NCI-H2171 treated with DMSO at 0.1 percent for 48 hours (cell line): ENCODE results near the gene AIMP1.
A peak's percentile ranks its signal among the peaks of the same experiment; 100 is the strongest.

ENCODE experiments used
- DNase-seq: peaks from one replicate; lab custom pipeline; 2025; lab: John Stamatoyannopoulos, UW

Gene AIMP1

DNA sequence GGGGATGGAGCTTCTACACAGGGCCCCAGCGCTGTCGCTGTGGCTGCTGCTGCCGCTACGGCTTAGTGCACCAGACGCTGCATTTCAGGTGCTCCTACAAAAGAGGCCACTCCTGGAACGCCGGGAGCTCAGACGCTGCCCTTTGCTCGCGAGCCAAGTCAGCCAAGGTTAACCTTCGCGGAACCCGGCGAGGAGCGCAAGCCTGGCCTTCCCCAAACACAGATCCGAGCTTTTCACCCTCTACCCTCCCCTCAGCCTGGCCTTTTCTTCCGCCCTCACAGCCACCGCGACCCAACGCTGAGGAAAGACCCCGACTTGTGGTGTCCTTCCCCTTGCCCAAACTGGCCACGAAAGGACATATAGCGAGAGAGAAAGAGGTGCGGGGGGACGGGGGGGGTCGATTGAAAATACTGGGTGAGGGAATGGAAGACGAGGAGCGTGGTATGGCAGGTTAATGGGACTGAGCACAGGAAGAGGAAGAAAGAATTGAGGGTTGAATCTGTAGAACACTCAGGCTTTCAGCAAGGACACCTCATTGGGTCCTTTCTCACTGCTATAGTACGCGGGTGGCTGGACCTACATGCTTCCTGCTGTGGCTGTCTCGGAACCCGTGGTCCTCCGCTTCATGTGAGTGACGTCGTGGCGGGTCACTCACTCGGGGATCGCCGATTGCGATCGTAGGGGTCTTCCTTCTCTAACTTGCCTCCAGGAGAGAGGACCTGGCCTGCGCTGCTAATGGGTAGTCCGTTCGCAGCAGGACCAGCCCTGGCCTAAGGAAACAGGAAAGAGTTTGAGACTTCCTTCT is at the start of gene AIMP1, which contains the start of gene TBCK:
Gene AIMP1 (plus strand): TSS at position 583 of the 805 bp plus-strand sequence. CDS start 8,460 bp downstream, outside the sequence.
Gene TBCK (minus strand): TSS at position 242 of the 805 bp plus-strand sequence. CDS start 7,249 bp downstream, outside the sequence.
- peak; percentile 80 for DNase-seq

DNA sequence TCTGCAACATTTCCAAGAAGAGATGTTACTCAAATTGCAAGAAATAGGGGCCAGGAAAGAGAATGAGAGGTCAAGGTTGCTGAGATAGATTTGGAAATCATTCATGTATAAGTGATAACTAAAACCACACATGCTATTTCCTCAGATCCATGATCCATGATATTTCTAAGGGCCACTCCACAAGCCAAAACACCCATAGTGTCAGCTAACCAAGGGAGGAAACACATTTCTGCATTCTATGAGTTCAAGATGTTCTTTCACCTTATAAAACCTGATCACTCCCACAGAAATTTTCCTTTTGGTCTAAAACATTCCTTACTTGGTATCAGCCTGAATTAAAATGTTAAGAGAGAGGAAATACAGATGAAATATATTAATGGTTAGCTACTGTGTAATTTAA is 47.6 kb upstream of the AIMP1 start:
- no peak for DNase-seq

- no peak for DNase-seq
Measured at GRCh38 chr4:106269711-106270110, 46.6 kb upstream of the AIMP1 start.

GRCh38 chr4:106270736-106271135 is 45.6 kb upstream of the AIMP1 start:
- DNase-seq, result no peak

- no peak for DNase-seq
Measured at GRCh38 chr4:106273831-106274230, 42.5 kb upstream of the AIMP1 start.

DNA sequence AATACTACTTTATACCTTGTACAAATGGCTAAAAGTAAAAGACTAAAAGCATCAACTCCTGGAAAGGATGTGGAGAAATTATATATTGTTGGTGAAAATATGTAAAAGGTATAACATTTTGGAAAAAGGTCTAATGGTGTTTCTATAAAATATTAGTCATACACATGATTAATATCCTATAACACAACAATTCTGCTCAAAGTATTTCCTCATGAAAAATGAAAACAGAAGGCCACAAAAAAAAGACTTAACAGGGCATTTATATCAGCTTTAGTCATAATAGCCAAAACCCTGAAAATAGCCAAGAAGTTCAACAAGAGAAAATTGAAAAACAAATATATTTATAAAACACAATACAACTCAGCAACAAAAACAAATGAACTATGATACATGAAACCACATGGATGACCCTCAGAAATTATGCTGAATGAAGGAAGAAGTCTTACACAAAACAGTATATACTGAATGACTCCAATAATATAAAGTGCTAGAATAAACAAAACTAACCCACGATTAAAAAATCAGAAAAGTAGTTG is 39.1 kb upstream of the AIMP1 start:
- DNase-seq, result no peak

GRCh38 chr4:106284227-106284626 is 32.1 kb upstream of the AIMP1 start:
- DNase-seq, result no peak

DNA sequence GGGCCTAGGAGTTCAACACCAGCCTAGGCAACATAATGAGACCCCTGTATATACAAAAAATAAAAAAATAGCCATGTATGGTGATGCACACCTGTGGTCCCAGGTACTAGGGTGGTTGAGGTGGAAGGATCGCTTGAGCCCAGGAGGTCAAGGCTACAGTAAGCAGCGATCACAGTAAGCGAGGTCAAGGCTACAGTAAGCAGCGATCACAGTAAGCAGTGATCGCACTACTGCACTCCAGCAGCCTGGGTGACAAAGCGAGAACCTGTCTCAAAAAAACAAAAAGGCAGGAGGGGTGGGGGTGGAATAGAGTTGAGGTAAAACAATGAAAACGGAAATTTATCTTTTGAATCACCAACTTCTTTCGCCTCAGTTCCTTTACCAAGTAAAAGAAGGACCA is 29.7 kb upstream of the AIMP1 start:
- no peak for DNase-seq

DNA sequence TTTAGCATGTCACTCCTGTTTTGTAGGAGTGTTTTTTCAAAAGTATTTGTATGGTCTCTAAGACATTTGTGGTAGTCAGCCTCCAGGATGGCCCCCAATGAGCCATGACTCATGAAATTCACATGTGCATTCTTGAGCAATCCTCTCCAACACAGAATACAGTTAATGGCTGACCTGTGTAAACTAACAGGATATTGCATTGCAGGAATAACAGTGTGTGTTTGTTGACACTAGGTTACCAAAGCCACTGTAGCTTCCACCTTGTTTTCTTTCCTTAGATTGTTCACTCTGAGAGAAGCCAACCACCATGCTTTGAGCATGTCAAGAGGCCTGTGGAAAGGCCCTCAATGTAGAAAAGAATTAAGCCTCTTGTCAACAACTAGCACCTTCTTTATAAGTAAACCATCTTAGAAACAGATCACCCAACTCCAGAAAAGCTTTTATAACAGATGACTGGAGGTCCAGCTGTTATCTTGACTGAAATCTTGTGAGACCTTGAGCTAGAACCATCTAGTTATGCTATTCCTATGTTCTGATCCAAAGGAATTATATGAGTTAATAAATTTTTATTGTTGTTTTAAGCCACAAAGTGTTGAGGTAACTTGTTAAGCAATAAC is 28.9 kb upstream of the AIMP1 start:
- no peak for DNase-seq

- DNase-seq, result no peak
Measured at GRCh38 chr4:106289737-106290136, 26.6 kb upstream of the AIMP1 start.

GRCh38 chr4:106291678-106292077 is 24.7 kb upstream of the AIMP1 start:
- no peak for DNase-seq

DNA sequence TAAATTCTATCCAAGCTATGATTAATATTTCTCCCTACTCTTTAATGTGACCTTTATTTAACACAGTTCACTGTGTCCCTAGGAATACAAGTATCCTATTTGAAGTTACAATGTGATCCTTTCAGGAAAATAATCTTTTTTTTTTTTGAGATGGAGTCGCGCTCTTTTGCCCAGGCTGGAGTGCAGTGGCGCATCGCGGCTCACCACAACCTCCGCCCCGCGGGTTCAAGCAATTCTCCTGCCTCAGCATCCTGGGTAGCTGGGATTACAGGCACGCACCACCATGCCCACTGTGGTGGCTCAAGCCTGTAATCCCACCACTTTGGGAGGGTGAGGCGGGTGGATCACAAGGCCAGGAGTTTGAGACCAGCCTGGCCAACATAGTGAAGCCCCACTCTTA is 22.3 kb upstream of the AIMP1 start:
- DNase-seq, result no peak

DNA sequence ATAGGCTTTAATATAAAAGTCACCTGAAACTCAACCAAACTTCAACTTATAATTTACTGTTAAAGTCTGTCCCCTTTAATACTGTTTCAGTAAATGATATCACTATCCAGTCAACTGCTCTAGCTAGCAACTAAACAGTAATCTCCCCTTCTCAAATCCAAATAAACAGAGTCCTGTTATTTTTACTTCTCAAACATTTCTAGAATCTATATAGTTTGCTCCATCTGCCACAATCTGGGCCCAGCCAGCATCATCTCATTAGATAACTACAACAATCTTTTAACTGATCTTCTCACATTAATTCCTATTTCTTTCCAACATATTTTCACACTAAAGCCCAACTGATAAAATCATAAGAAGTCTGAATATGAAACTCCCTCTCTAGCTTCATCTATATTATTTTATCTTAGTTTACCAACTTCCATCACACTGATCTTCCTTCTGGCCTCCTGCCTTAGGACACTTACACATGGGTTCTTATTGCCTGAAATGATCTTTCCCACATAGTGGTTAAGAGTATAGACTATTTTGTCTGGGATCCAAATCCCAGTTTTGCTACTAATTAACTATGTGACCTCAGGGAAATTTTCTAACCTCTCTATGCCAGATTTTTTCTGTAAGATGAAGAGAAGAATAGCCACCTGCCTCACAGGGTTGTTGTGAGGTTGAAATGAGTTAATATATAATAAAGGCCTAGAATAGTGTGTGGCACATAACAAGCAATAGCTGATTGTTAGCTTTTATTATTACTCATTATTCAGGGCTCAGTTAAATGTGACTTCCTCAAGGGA is 18.9 kb upstream of the AIMP1 start:
- DNase-seq, result no peak

- no peak for DNase-seq
Measured at GRCh38 chr4:106299977-106300376, 16.4 kb upstream of the AIMP1 start.

DNA sequence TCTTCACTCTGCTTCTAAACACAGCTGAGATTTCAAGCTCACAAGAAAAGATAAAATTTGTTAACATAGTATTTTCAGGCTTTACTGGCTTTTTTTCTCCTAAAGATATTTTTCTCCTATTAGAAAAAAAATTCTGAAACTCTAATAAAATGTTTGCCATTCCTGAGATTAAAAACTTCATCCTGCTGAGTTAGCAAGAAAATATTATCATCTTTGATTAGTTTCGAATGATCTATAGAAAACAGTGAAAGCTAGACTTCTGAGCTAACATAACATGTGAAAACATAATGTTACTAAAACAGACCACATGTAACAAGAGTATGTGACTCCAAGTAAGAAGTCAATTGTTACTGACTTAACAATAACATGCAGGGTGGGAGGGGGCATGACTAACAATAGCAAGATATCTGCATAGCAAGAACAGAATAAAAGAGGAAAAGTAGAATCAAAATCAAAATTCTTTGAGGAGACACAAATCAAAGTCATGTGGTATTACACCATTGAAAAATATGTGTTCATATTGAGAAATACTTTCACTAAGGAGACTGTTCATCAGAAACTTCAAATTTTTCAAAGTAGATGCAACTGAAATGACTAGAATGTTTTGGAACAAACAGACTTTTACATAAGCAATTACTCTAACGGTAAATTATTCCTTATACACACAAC is 14.8 kb upstream of the AIMP1 start:
- no peak for DNase-seq

DNA sequence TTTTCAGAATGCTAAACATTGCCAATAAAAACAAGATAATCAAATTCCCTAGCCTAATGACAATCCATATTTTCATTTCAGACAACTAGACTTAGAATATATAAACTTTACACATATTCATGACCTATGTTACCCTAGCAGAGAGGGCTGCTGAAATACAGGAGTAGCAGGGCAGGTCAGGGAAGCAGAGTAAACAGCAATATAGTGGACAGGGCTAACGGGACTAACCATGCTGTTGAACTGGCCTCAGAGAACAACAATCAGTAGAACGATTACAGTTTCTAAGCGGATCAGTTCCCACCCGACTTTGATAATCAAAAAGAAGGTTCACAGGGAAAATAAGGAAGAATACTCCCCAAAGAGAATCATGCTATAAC is 14.3 kb upstream of the AIMP1 start:
- DNase-seq, result no peak

- DNase-seq, result no peak
Measured at GRCh38 chr4:106303548-106304281, 12.6 kb upstream of the AIMP1 start.

DNA sequence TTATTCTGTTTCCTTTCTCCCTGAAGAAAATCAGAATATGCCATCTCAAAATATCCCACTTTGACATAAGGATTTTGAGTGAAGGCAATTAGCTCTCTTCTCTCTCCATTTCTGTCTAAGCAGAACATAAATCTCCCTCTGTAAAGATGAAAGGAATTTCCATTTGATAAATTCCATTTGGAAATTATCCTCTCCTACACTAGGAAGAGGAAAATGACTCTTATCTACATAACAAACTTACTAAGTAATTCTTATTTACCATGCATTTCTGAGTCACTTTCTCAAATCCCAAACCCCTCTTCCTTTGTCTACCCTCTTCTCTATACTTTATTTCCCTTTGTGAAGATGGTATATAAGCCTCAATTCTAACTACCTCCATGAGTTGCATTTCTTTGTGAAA is 11.7 kb upstream of the AIMP1 start:
- DNase-seq, result no peak

GRCh38 chr4:106305435-106306055 is 10.8 kb upstream of the AIMP1 start:
- no peak for DNase-seq

- DNase-seq, result no peak
Measured at GRCh38 chr4:106306561-106306960, 9.8 kb upstream of the AIMP1 start.

- no peak for DNase-seq
Measured at GRCh38 chr4:106312377-106312776, 4.0 kb upstream of the AIMP1 start.
